ENCODE data around the gene ZFHX3. TPM values are rescaled to one million over a fixed set of nuclear protein-coding genes. Genes with fewer than 3 reads are reported as not detected.

The ZFHX3 gene
- total and polyA plus RNA-seq, 2 of the 8 experiments (the other 6 are each of a cell fraction or from before 2014, with no cell fraction given) = 0.08 to 0.99 TPM

GRCh38 chr16:73047536-73048291, at the start of gene ZFHX3 (continued):
- TF ChIP-seq, protein P1, sequence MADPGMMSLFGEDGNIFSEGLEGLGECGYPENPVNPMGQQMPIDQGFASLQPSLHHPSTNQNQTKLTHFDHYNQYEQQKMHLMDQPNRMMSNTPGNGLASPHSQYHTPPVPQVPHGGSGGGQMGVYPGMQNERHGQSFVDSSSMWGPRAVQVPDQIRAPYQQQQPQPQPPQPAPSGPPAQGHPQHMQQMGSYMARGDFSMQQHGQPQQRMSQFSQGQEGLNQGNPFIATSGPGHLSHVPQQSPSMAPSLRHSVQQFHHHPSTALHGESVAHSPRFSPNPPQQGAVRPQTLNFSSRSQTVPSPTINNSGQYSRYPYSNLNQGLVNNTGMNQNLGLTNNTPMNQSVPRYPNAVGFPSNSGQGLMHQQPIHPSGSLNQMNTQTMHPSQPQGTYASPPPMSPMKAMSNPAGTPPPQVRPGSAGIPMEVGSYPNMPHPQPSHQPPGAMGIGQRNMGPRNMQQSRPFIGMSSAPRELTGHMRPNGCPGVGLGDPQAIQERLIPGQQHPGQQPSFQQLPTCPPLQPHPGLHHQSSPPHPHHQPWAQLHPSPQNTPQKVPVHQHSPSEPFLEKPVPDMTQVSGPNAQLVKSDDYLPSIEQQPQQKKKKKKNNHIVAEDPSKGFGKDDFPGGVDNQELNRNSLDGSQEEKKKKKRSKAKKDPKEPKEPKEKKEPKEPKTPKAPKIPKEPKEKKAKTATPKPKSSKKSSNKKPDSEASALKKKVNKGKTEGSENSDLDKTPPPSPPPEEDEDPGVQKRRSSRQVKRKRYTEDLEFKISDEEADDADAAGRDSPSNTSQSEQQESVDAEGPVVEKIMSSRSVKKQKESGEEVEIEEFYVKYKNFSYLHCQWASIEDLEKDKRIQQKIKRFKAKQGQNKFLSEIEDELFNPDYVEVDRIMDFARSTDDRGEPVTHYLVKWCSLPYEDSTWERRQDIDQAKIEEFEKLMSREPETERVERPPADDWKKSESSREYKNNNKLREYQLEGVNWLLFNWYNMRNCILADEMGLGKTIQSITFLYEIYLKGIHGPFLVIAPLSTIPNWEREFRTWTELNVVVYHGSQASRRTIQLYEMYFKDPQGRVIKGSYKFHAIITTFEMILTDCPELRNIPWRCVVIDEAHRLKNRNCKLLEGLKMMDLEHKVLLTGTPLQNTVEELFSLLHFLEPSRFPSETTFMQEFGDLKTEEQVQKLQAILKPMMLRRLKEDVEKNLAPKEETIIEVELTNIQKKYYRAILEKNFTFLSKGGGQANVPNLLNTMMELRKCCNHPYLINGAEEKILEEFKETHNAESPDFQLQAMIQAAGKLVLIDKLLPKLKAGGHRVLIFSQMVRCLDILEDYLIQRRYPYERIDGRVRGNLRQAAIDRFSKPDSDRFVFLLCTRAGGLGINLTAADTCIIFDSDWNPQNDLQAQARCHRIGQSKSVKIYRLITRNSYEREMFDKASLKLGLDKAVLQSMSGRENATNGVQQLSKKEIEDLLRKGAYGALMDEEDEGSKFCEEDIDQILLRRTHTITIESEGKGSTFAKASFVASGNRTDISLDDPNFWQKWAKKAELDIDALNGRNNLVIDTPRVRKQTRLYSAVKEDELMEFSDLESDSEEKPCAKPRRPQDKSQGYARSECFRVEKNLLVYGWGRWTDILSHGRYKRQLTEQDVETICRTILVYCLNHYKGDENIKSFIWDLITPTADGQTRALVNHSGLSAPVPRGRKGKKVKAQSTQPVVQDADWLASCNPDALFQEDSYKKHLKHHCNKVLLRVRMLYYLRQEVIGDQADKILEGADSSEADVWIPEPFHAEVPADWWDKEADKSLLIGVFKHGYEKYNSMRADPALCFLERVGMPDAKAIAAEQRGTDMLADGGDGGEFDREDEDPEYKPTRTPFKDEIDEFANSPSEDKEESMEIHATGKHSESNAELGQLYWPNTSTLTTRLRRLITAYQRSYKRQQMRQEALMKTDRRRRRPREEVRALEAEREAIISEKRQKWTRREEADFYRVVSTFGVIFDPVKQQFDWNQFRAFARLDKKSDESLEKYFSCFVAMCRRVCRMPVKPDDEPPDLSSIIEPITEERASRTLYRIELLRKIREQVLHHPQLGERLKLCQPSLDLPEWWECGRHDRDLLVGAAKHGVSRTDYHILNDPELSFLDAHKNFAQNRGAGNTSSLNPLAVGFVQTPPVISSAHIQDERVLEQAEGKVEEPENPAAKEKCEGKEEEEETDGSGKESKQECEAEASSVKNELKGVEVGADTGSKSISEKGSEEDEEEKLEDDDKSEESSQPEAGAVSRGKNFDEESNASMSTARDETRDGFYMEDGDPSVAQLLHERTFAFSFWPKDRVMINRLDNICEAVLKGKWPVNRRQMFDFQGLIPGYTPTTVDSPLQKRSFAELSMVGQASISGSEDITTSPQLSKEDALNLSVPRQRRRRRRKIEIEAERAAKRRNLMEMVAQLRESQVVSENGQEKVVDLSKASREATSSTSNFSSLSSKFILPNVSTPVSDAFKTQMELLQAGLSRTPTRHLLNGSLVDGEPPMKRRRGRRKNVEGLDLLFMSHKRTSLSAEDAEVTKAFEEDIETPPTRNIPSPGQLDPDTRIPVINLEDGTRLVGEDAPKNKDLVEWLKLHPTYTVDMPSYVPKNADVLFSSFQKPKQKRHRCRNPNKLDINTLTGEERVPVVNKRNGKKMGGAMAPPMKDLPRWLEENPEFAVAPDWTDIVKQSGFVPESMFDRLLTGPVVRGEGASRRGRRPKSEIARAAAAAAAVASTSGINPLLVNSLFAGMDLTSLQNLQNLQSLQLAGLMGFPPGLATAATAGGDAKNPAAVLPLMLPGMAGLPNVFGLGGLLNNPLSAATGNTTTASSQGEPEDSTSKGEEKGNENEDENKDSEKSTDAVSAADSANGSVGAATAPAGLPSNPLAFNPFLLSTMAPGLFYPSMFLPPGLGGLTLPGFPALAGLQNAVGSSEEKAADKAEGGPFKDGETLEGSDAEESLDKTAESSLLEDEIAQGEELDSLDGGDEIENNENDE (IDR thresholded peaks at IDR 0.05; ENCODE audit: insufficient replicate concordance, low read length) = peak; percentile 40
- TF ChIP-seq SP4 (IDR thresholded peaks at IDR 0.05; ENCODE audit: low read length) (no peak), JUND (IDR thresholded peaks at IDR 0.05; ENCODE audit: low read length) (no peak), HDAC2 (IDR thresholded peaks at IDR 0.05; ENCODE audit: borderline replicate concordance in 1 of 2, low read depth in 2 of 2, low read length in 2 of 2) (peak in 1 of 2 experiments; percentile 66; a peak in 1 of 4 replicates), FOSL1 (IDR thresholded peaks at IDR 0.05; ENCODE audit: insufficient read depth, low read depth, low read length) (no peak), ATF3 (IDR thresholded peaks at IDR 0.05; ENCODE audit: insufficient read depth, low read depth, low read length) (no peak), CHD1 (IDR thresholded peaks at IDR 0.05; ENCODE audit: low read depth, low read length) (no peak), RBBP5 (IDR thresholded peaks at IDR 0.05; ENCODE audit: borderline replicate concordance, low read depth, low read length) (peak; percentile 67), KDM4A (IDR thresholded peaks at IDR 0.05; ENCODE audit: low read depth, low read length, severe bottlenecking) (peak; percentile 62)
